ENCODE data around the gene PPP2R5A.
"Not testable (repeated sequence)": the region's sequence is repeated elsewhere in the genome, so short reads cannot be mapped to it uniquely, and the experiment has no call there.

Gene PPP2R5A

DNA sequence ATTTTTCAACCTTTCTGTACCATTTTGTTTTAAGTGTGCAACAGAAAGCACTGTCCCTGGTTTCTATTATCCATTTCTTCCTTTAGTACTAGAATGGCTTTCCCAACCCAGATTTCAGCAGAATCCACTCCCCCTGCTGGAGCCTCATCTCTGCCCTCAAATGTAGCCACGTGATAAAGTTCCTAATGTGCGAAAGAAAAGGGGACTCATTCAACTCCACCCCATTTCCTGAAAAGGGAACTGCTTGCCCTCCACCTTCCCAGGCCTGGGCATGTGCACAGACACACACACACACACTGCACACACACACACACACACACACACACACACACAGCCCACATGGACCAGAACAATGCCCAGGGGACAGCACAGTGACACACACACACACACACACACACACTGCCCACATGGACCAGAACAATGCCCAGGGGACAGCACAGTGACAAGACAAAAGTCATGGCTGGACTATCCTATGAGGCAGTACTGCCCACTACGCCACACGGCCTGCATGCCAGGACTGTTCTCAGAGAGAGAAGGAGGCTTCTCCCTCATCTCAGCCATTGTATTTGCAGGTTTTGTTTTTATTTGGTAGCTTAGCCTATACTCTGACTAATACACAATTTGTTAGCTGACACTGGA is 96.3 kb downstream of the PPP2R5A start:
- no peaks in the 10 kb centered on the region for H3K4me1 ChIP-seq (ENCODE audit: control insufficient read depth in 1 of 2, insufficient read depth in 2 of 2, low read length in 2 of 2)
- H3K27me3 ChIP-seq (ENCODE audit: insufficient read depth, low read length), result no peaks in the 10 kb centered on the region
- H3K27ac ChIP-seq (ENCODE audit: low read depth, low read length), result no peak overlapping the region
- peaks cover 22% of the 10 kb centered on the region in 2 experiments for H3K36me3 ChIP-seq (ENCODE audit: control insufficient read depth in 1 of 2, insufficient read depth in 2 of 2, low read length in 2 of 2)
- no peak overlapping the region for H2BK5ac ChIP-seq (ENCODE audit: low read depth, low read length, poor library complexity)
- H3K9me3 ChIP-seq (ENCODE audit: insufficient read depth, low read depth, low read length), result no peaks in the 10 kb centered on the region
- peak overlapping the region; percentile 10 for H3K4me3 ChIP-seq (ENCODE audit: low read depth, low read length)
- H3K79me1 ChIP-seq (ENCODE audit: low read length), result no peaks in the 10 kb centered on the region
- H3K79me2 ChIP-seq (ENCODE audit: control insufficient read depth, insufficient read depth, low read length, poor library complexity), result no peaks in the 10 kb centered on the region
- DNase-seq, result no peak
- no peak overlapping the region for H3K4me2 ChIP-seq (ENCODE audit: low read length)
- no peak overlapping the region for H3K14ac ChIP-seq (ENCODE audit: low read length)
- H2AK5ac ChIP-seq (ENCODE audit: low read length), result no peak overlapping the region
- no peak overlapping the region for H2BK12ac ChIP-seq (ENCODE audit: low read length)
- H3K4ac ChIP-seq (ENCODE audit: low read depth, low read length), result no peak overlapping the region
- no peak overlapping the region for H3K18ac ChIP-seq (ENCODE audit: low read length)
- H4K91ac ChIP-seq (ENCODE audit: low read depth, low read length), result no peak overlapping the region
- H4K8ac ChIP-seq (ENCODE audit: low read depth, low read length), result no peak overlapping the region
- H3K23ac ChIP-seq (ENCODE audit: low read length), result no peak overlapping the region
- no peak overlapping the region for H2AFZ ChIP-seq (ENCODE audit: insufficient read depth, low read length, poor library complexity)
- no peak overlapping the region for H2BK120ac ChIP-seq (ENCODE audit: insufficient read depth, low read length, poor library complexity)
- no peak overlapping the region for H3K9ac ChIP-seq (ENCODE audit: low read length)
- H4K12ac ChIP-seq (ENCODE audit: low read depth, low read length), result no peak overlapping the region
- WGBS (ENCODE audit: extremely low coverage, insufficient coverage, insufficient read length), result no CpG with 5 or more reads among the region's 4 CpGs

- no peak overlapping the region for H4K12ac ChIP-seq (ENCODE audit: low read depth, low read length)
- H3K14ac ChIP-seq (ENCODE audit: low read length), result no peak overlapping the region
- H3K4me2 ChIP-seq (ENCODE audit: low read length), result no peak overlapping the region
- no peak overlapping the region for H3K23ac ChIP-seq (ENCODE audit: low read length)
- no peak overlapping the region for H3K4ac ChIP-seq (ENCODE audit: low read depth, low read length)
- no peak overlapping the region for H4K91ac ChIP-seq (ENCODE audit: low read depth, low read length)
- H2BK5ac ChIP-seq (ENCODE audit: low read depth, low read length, poor library complexity), result no peak overlapping the region
- no peak overlapping the region for H3K9ac ChIP-seq (ENCODE audit: low read length)
- no peak overlapping the region for H2BK12ac ChIP-seq (ENCODE audit: low read length)
- H3K79me2 ChIP-seq (ENCODE audit: control insufficient read depth, insufficient read depth, low read length, poor library complexity), result no peaks in the 10 kb centered on the region
- H3K27me3 ChIP-seq (ENCODE audit: insufficient read depth, low read length), result no peaks in the 10 kb centered on the region
- H2BK120ac ChIP-seq (ENCODE audit: insufficient read depth, low read length, poor library complexity), result no peak overlapping the region
- no peaks in the 10 kb centered on the region for H3K79me1 ChIP-seq (ENCODE audit: low read length)
- no peak overlapping the region for H3K27ac ChIP-seq (ENCODE audit: low read depth, low read length)
- peaks cover 2% of the 10 kb centered on the region for H3K9me3 ChIP-seq (ENCODE audit: insufficient read depth, low read depth, low read length)
- no peak overlapping the region for H3K4me3 ChIP-seq (ENCODE audit: low read depth, low read length)
- H4K8ac ChIP-seq (ENCODE audit: low read depth, low read length), result no peak overlapping the region
- DNase-seq, result no peak
- WGBS (ENCODE audit: extremely low coverage, insufficient coverage, insufficient read length), result no CpG with 5 or more reads among the region's 1 CpG
- no peak overlapping the region for H2AK5ac ChIP-seq (ENCODE audit: low read length)
- H3K18ac ChIP-seq (ENCODE audit: low read length), result no peak overlapping the region
- H3K36me3 ChIP-seq (ENCODE audit: control insufficient read depth in 1 of 2, insufficient read depth in 2 of 2, low read length in 2 of 2), result peaks cover 14 to 15% of the 10 kb centered on the region in 2 experiments
- no peak overlapping the region for H2AFZ ChIP-seq (ENCODE audit: insufficient read depth, low read length, poor library complexity)
- no peaks in the 10 kb centered on the region for H3K4me1 ChIP-seq (ENCODE audit: control insufficient read depth in 1 of 2, insufficient read depth in 2 of 2, low read length in 2 of 2)
These were observed 100.8 kb downstream of the PPP2R5A start for GRCh38 chr1:212386029-212386428.

GRCh38 chr1:212388985-212389716 is 103.9 kb downstream of the PPP2R5A start:
- no peak overlapping the region for H3K4ac ChIP-seq (ENCODE audit: low read depth, low read length)
- no peak overlapping the region for H3K23ac ChIP-seq (ENCODE audit: low read length)
- no peak overlapping the region for H2BK12ac ChIP-seq (ENCODE audit: low read length)
- H2AK5ac ChIP-seq (ENCODE audit: low read length), result no peak overlapping the region
- H3K27me3 ChIP-seq (ENCODE audit: insufficient read depth, low read length), result no peaks in the 10 kb centered on the region
- no peak overlapping the region for H4K8ac ChIP-seq (ENCODE audit: low read depth, low read length)
- WGBS (ENCODE audit: extremely low coverage, insufficient coverage, insufficient read length), result no CpG with 5 or more reads among the region's 1 CpG
- no peak overlapping the region for H4K12ac ChIP-seq (ENCODE audit: low read depth, low read length)
- peaks cover 2% of the 10 kb centered on the region for H3K9me3 ChIP-seq (ENCODE audit: insufficient read depth, low read depth, low read length)
- no peak overlapping the region for H2AFZ ChIP-seq (ENCODE audit: insufficient read depth, low read length, poor library complexity)
- H3K4me1 ChIP-seq (ENCODE audit: control insufficient read depth in 1 of 2, insufficient read depth in 2 of 2, low read length in 2 of 2), result no peaks in the 10 kb centered on the region
- no peak overlapping the region for H3K14ac ChIP-seq (ENCODE audit: low read length)
- H2BK120ac ChIP-seq (ENCODE audit: insufficient read depth, low read length, poor library complexity), result no peak overlapping the region
- H3K18ac ChIP-seq (ENCODE audit: low read length), result no peak overlapping the region
- DNase-seq, result no peak
- H3K27ac ChIP-seq (ENCODE audit: low read depth, low read length), result no peak overlapping the region
- H2BK5ac ChIP-seq (ENCODE audit: low read depth, low read length, poor library complexity), result no peak overlapping the region
- no peak overlapping the region for H3K4me3 ChIP-seq (ENCODE audit: low read depth, low read length)
- H3K79me1 ChIP-seq (ENCODE audit: low read length), result no peaks in the 10 kb centered on the region
- H3K4me2 ChIP-seq (ENCODE audit: low read length), result no peak overlapping the region
- H3K36me3 ChIP-seq (ENCODE audit: control insufficient read depth in 1 of 2, insufficient read depth in 2 of 2, low read length in 2 of 2), result peaks cover 11 to 12% of the 10 kb centered on the region in 2 experiments
- no peak overlapping the region for H4K91ac ChIP-seq (ENCODE audit: low read depth, low read length)
- no peaks in the 10 kb centered on the region for H3K79me2 ChIP-seq (ENCODE audit: control insufficient read depth, insufficient read depth, low read length, poor library complexity)
- H3K9ac ChIP-seq (ENCODE audit: low read length), result no peak overlapping the region

- not testable (repeated sequence) for H4K8ac ChIP-seq (ENCODE audit: low read depth, low read length); H2AK5ac ChIP-seq (ENCODE audit: low read length); H3K9me3 ChIP-seq (ENCODE audit: insufficient read depth, low read depth, low read length); H3K79me2 ChIP-seq (ENCODE audit: control insufficient read depth, insufficient read depth, low read length, poor library complexity); H2BK12ac ChIP-seq (ENCODE audit: low read length); H3K14ac ChIP-seq (ENCODE audit: low read length); H3K23ac ChIP-seq (ENCODE audit: low read length); H3K18ac ChIP-seq (ENCODE audit: low read length); H3K4me1 ChIP-seq (ENCODE audit: control insufficient read depth in 1 of 2, insufficient read depth in 2 of 2, low read length in 2 of 2); H3K4me2 ChIP-seq (ENCODE audit: low read length); H3K27ac ChIP-seq (ENCODE audit: low read depth, low read length); H2AFZ ChIP-seq (ENCODE audit: insufficient read depth, low read length, poor library complexity); H2BK5ac ChIP-seq (ENCODE audit: low read depth, low read length, poor library complexity); H2BK120ac ChIP-seq (ENCODE audit: insufficient read depth, low read length, poor library complexity); H3K27me3 ChIP-seq (ENCODE audit: insufficient read depth, low read length); DNase-seq; H3K79me1 ChIP-seq (ENCODE audit: low read length); H4K91ac ChIP-seq (ENCODE audit: low read depth, low read length); H3K36me3 ChIP-seq (ENCODE audit: control insufficient read depth in 1 of 2, insufficient read depth in 2 of 2, low read length in 2 of 2); H3K9ac ChIP-seq (ENCODE audit: low read length); H4K12ac ChIP-seq (ENCODE audit: low read depth, low read length); H3K4ac ChIP-seq (ENCODE audit: low read depth, low read length); H3K4me3 ChIP-seq (ENCODE audit: low read depth, low read length)
- no CpG with 5 or more reads among the region's 6 CpGs for WGBS (ENCODE audit: extremely low coverage, insufficient coverage, insufficient read length)
These were observed 110.6 kb downstream of the PPP2R5A start for GRCh38 chr1:212395678-212396437.
